Right lobe of liver (tissue), 4 donors: ENCODE data around the gene ACBD6.

Experiments
- CTCF ChIP-seq, 4 donors: fragments of 200-600 bp in 3 of 4; fragments of 450-650 bp in 1 of 4; IDR thresholded peaks; one replicate each; pipeline versions ENCODE4 v1.5.1 to v1.8.0; 2016 to 2022; ENCODE audit warnings: antibody characterized with exemption in 4 of 4, mild to moderate bottlenecking in 2 of 4
- POLR2A ChIP-seq: fragments of 450-650 bp; IDR thresholded peaks from one replicate; pipeline ENCODE4 v1.6.1; 2017; ENCODE audit warnings: antibody characterized with exemption, mild to moderate bottlenecking
- donor health status: DM: no; HTN: no; CAD: no.
- donor health status: DM: no; HTN: no; CAD: no.
- donor health status: DM: no; HTN: yes; CAD: no.

DNA sequence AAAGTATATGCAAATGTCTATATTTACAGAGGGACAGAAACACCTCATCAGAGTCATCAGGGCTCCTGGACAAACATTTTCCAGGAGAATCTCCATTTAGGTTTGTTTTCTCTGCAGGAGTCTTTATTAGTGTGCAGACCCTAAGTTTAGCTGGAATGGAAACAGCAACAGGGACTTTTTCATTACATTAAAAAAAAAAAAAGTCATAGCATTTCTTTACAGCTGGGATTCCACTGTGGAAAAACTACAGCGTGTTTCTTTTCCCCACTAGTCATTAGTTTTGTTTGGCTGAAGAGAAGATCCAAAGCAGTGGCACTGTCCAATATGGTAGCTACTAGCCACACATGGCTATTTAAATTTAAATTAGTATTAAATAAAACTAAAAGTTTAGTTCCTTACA lies 222.7 kb downstream of the ACBD6 start:
- no peak for TF ChIP-seq POLR2A
- TF ChIP-seq CTCF (IDR thresholded peaks at IDR 0.05) = no peak
